Measurements from ENCODE around the gene ROR1. TPM values are rescaled to one million over a fixed set of nuclear protein-coding genes. Genes with fewer than 3 reads are reported as not detected.

Gene ROR1
- total RNA-seq, 1 experiment from 2014 or later = 37.2 TPM

DNA sequence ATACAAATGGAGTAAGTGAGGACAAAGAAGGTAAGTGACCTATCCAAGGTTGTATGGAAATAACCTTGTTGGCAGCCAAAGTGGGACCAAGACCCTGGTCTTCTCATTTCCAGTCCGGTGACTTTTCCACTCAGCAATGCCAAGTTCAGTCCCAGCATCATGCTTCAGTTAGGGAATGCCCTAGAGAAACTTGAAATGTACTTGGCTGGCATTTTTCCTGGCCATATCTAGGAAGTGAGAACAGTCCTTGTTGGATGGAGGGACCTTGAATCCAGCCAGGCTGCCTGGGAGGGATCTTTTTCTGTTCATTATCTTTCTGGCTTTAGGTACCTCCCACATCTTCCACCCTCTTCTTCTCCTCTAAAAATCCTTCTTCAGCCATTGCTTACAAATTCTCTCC, 352.8 kb downstream of the ROR1 start:
- Histone ChIP-seq H3K27me3 (replicated peaks; ENCODE audit: control insufficient read depth, insufficient read depth, low read length) (no peaks in the 10 kb centered on the region), H3K4me3 (ENCODE audit: low read depth, low read length) (no peak overlapping the region), H3K4me1 (no peaks in the 10 kb centered on the region), H3K36me3 (ENCODE audit: control insufficient read depth, insufficient read depth, low read length) (no peaks in the 10 kb centered on the region), H3K9me3 (no peaks in the 10 kb centered on the region)
- no peak for TF ChIP-seq CTCF (IDR thresholded peaks at IDR 0.05; ENCODE audit: insufficient read depth in 1 of 2, low read depth in 1 of 2, low read length in 1 of 2, severe bottlenecking in 1 of 2, unreplicated experiment in 1 of 2)
- POLR2A ChIA-PET = no interaction called here
- Mint-ChIP-seq H3K4me1 (ENCODE audit: low read depth, unreplicated experiment) (no peaks in the 10 kb centered on the region), H3K4me3 (ENCODE audit: unreplicated experiment) (no peak overlapping the region), H3K9me3 (ENCODE audit: unreplicated experiment) (no peaks in the 10 kb centered on the region), H3K27ac (ENCODE audit: unreplicated experiment) (no peak overlapping the region), H3K36me3 (ENCODE audit: insufficient read depth, unreplicated experiment) (peaks cover 15% of the 10 kb centered on the region), H3K27me3 (ENCODE audit: insufficient read depth, unreplicated experiment) (no peaks in the 10 kb centered on the region)
- CTCF ChIA-PET = no interaction called here
- no TSS peak for BruUV-seq (replicated peaks)
- DNase-seq = no peak
- intact Hi-C loops (cut with micrococcal nuclease; ENCODE audit: unreplicated experiment) = no loop called here

- no peak overlapping the region for H3K4me3 ChIP-seq (ENCODE audit: low read depth, low read length)
- no peaks in the 10 kb centered on the region for H3K36me3 ChIP-seq (ENCODE audit: control insufficient read depth, insufficient read depth, low read length)
- Mint-ChIP-seq H3K4me1 (ENCODE audit: low read depth, unreplicated experiment) (no peaks in the 10 kb centered on the region), H3K27me3 (ENCODE audit: insufficient read depth, unreplicated experiment) (no peaks in the 10 kb centered on the region), H3K27ac (ENCODE audit: unreplicated experiment) (no peak overlapping the region), H3K4me3 (ENCODE audit: unreplicated experiment) (no peak overlapping the region), H3K9me3 (ENCODE audit: unreplicated experiment) (no peaks in the 10 kb centered on the region), H3K36me3 (ENCODE audit: insufficient read depth, unreplicated experiment) (peaks cover 15% of the 10 kb centered on the region)
- H3K9me3 ChIP-seq = no peaks in the 10 kb centered on the region
- TF ChIP-seq CTCF (IDR thresholded peaks at IDR 0.05; ENCODE audit: insufficient read depth in 1 of 2, low read depth in 1 of 2, low read length in 1 of 2, severe bottlenecking in 1 of 2, unreplicated experiment in 1 of 2) = no peak
- BruUV-seq (replicated peaks) = no TSS peak
- H3K4me1 ChIP-seq = no peaks in the 10 kb centered on the region
- CTCF ChIA-PET = no interaction called here
- no peak for DNase-seq
- H3K27me3 ChIP-seq (replicated peaks; ENCODE audit: control insufficient read depth, insufficient read depth, low read length) = no peaks in the 10 kb centered on the region
- POLR2A ChIA-PET = no interaction called here
- intact Hi-C loops (cut with micrococcal nuclease; ENCODE audit: unreplicated experiment) = no loop called here
Observed at GRCh38 chr1:64127297-64127696, 353.5 kb downstream of the ROR1 start.

DNA sequence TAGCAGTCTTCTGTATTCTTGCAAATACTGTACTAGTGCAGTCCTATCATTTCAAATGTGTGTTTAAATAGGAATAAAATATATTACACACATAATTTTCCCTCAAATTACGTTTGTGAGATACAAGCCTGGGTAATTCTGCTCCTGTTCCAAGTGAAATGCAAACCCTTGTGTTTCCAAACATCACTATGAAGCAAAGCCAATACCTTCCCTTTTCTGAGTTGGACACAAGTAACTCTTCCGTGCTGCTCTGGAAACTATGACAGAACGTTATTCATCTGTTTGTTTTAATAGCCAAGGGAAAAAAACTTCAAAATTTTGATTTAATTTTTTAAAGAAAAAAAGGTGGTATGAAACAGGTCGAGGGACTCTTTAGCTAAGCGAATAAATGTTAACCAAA, 355.9 kb downstream of the ROR1 start:
- ChIA-PET CTCF (no interaction called here), POLR2A (no interaction called here)
- no peak overlapping the region for H3K27ac Mint-ChIP-seq (ENCODE audit: unreplicated experiment)
- TF ChIP-seq CTCF (IDR thresholded peaks at IDR 0.05; ENCODE audit: insufficient read depth in 1 of 2, low read depth in 1 of 2, low read length in 1 of 2, severe bottlenecking in 1 of 2, unreplicated experiment in 1 of 2) = no peak
- DNase-seq = no peak
- H3K4me1 ChIP-seq = no peaks in the 10 kb centered on the region
- no peaks in the 10 kb centered on the region for H3K4me1 Mint-ChIP-seq (ENCODE audit: low read depth, unreplicated experiment)
- intact Hi-C loops (cut with micrococcal nuclease; ENCODE audit: unreplicated experiment) = no loop called here
- no TSS peak for BruUV-seq (replicated peaks)
- H3K4me3 ChIP-seq (ENCODE audit: low read depth, low read length) = no peak overlapping the region
- no peaks in the 10 kb centered on the region for H3K27me3 Mint-ChIP-seq (ENCODE audit: insufficient read depth, unreplicated experiment)
- no peaks in the 10 kb centered on the region for H3K9me3 ChIP-seq
- no peak overlapping the region for H3K4me3 Mint-ChIP-seq (ENCODE audit: unreplicated experiment)
- no peaks in the 10 kb centered on the region for H3K27me3 ChIP-seq (replicated peaks; ENCODE audit: control insufficient read depth, insufficient read depth, low read length)
- peaks cover 11% of the 10 kb centered on the region for H3K36me3 Mint-ChIP-seq (ENCODE audit: insufficient read depth, unreplicated experiment)
- no peaks in the 10 kb centered on the region for H3K9me3 Mint-ChIP-seq (ENCODE audit: unreplicated experiment)
- no peaks in the 10 kb centered on the region for H3K36me3 ChIP-seq (ENCODE audit: control insufficient read depth, insufficient read depth, low read length)

Measured in Caco-2 (cell line).